Astrocyte of the spinal cord (primary cell): ENCODE data around the gene FDX1.
"Not testable (repeated sequence)": the region's sequence is repeated elsewhere in the genome, so short reads cannot be mapped to it uniquely, and the experiment has no call there.

ENCODE experiments used
- DNase-seq: peaks from one replicate; pipeline ENCODE4 v3.0.0; 2011; ENCODE audit warnings: low read depth, low spot score
- H3K4me3 ChIP-seq: 2 replicates; pipeline ENCODE4 v1.5.1; 2011; ENCODE audit warnings: low read depth, mild to moderate bottlenecking, low read length, moderate library complexity
- in situ Hi-C: cut with HindIII; loops from 2 replicates; pipeline ENCODE4 v1.10.0; 2017; ENCODE audit warnings: low sequenced_read_pairs
- TF ChIP-seq, protein P1 (sequence below): IDR thresholded peaks from 2 replicates; pipeline ENCODE4 v1.5.1; 2012; ENCODE audit warnings: low read depth, mild to moderate bottlenecking, low read length, inconsistent platforms

The FDX1 gene, protein sequence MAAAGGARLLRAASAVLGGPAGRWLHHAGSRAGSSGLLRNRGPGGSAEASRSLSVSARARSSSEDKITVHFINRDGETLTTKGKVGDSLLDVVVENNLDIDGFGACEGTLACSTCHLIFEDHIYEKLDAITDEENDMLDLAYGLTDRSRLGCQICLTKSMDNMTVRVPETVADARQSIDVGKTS

DNA sequence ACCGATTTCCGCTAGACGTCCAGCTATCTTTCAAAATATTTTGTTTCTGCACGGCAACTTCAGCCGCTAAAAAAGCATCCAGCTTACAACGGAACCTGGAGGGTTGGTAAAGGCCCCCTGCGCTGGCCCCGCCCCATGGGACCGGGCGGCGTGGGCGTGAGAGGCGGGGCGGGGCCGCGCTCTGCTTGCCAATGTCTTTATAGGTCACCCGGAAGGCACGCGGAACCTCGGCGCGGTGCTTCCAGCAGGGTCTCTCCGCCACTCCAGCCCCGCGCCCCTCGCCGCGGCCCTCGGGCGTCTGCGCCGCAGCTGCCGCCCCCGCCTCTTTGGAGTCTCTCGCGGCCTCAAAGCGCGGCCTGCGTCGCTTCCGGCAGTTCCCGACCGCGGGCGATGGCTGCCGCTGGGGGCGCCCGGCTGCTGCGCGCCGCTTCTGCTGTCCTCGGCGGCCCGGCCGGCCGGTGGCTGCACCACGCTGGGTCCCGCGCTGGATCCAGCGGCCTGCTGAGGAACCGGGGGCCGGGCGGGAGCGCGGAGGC lies at the start of gene FDX1:
Gene FDX1, plus strand, starts transcription at position 218 of the 536 bp plus-strand sequence. Its CDS starts 173 bp downstream, at position 391.
- peak within 1 kb of the TSS; percentile 88 for H3K4me3 ChIP-seq
- in situ Hi-C loops = no loop called here
- TF ChIP-seq, protein P1, sequence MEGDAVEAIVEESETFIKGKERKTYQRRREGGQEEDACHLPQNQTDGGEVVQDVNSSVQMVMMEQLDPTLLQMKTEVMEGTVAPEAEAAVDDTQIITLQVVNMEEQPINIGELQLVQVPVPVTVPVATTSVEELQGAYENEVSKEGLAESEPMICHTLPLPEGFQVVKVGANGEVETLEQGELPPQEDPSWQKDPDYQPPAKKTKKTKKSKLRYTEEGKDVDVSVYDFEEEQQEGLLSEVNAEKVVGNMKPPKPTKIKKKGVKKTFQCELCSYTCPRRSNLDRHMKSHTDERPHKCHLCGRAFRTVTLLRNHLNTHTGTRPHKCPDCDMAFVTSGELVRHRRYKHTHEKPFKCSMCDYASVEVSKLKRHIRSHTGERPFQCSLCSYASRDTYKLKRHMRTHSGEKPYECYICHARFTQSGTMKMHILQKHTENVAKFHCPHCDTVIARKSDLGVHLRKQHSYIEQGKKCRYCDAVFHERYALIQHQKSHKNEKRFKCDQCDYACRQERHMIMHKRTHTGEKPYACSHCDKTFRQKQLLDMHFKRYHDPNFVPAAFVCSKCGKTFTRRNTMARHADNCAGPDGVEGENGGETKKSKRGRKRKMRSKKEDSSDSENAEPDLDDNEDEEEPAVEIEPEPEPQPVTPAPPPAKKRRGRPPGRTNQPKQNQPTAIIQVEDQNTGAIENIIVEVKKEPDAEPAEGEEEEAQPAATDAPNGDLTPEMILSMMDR = peak; percentile 45
- peak; percentile 80 for DNase-seq

DNA sequence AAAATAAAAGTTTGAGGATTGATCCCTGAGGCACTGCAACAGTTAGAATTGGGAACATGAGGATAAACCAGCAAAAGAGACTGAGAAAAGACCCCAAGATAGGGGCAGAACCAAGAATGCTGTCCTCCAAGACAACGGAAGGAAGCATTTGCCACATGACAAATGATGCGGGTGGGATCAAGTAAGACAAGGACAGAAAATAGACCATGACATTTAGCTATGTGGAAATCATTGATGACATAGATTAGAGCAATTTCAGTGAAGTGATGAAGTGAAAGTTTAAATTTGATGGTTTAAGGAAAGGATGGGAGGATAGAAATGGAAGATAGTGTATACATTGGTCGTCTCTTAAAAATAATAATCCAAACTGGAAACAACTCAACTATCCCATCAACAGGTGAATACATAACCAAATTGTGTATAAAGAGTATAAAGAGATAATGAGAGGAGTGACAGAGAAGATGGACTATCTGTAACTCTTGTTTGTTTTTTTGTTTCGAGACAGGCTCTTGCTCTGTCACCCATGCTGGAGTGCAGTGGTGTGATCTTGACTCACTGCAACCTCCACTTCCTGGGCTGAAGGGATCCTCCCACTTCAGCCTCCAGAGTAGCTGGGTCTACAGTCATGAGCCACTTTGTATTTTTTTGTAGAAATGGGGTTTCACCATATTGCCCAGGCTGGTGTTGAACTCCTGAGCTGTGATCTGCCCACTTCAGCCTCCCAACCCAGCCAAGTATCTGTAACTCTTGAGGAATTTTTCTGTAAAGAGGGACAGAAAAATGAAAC lies 48.7 kb upstream of the FDX1 start:
- in situ Hi-C loops = no loop called here
- TF ChIP-seq, protein P1 = no peak
- H3K4me3 ChIP-seq = no peak overlapping the region
- DNase-seq = no peak

DNA sequence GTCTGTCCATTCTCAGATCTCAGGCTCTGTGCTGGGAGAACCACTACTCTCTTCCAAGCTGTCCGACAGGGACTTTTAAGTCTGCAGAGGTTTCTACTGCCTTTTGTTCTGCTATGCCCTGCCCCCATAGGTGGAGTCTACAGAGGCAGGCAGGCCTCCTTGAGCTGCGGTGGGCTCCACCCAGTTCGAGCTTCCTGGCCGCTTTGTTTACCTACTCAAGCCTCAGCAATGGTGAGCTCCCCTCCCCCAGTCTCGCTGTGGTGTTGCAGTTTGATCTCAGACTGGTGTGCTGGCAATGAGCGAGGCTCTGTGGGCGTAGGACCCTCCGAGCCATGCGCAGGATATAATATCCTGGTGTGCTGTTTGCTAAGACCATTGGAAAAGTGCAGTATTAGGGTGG lies 41.5 kb upstream of the FDX1 start:
- DNase-seq, in situ Hi-C loops, H3K4me3 ChIP-seq: not testable (repeated sequence)

DNA sequence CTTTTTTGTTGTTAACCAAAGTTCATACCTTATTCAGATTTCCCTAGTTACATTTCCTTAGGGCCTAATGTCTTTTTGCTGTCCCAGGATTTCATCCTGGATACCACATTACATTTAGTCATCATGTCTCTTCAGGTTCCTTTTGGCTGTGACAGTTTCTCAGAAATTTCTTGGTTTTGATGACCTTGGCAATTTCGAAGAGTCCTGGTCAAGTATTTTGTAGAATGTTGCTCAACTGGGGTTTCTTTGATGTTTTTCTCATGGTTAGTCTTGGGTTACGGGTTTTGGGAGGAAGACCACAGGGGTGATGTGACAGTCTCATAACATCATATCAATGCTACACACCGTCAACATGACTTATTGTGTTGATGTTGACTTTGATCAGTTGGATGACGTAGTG lies 39.8 kb upstream of the FDX1 start:
- in situ Hi-C loops = no loop called here
- TF ChIP-seq, protein P1 = no peak
- no peak overlapping the region for H3K4me3 ChIP-seq
- DNase-seq = no peak

DNA sequence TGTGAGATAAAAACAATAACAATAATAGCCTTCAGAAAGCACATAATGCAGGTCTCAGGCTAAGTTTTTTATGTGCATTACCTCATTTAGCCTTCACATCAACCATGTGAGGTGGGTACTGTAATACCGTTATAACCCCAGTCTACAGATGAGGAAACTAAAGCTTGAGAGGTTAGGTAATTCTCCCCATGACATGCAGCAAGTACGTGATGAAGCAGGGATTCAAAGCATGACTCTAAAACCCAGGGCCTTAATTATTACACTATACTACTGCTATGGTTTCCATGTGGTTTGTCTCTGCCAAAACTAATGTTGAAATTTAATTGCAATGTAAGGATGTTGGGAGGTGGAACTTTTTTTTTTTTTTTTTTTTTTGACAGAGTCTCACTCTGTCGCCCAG lies 37.7 kb upstream of the FDX1 start:
- TF ChIP-seq, protein P1 = no peak

DNA sequence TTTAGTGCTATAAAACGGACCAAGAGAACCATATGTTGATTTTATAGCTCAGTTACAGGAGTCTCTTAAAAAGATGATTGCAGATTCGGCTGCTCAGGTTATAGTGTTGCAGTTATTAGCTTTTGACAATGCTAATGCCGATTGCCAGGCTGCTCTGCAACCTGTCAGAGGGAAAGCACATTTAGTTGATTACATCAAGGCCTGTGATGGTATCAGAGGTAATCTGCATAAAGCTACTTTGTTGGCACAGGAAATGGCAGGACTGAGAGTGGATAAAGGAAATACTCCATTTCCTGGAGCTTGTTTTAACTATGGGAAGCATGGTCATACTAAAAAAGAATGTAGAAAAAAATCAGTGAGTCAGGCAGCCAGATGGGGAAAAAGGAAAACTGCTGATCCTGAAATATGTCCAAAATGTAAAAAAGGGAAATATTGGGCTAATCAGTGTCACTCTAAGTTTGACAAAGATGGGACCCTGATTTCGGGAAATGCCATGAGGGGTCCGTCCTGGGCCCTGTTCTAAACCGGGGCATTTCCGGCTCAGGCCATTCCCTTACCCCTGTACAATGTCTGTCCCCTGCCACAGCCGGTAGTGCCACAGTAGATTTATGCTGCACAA lies 32.0 kb upstream of the FDX1 start:
- in situ Hi-C loops, H3K4me3 ChIP-seq, DNase-seq: not testable (repeated sequence)

More for the DNA sequence above, 37.7 kb upstream of the FDX1 start:
- in situ Hi-C loops = no loop called here
- no peak overlapping the region for H3K4me3 ChIP-seq
- DNase-seq = no peak

DNA sequence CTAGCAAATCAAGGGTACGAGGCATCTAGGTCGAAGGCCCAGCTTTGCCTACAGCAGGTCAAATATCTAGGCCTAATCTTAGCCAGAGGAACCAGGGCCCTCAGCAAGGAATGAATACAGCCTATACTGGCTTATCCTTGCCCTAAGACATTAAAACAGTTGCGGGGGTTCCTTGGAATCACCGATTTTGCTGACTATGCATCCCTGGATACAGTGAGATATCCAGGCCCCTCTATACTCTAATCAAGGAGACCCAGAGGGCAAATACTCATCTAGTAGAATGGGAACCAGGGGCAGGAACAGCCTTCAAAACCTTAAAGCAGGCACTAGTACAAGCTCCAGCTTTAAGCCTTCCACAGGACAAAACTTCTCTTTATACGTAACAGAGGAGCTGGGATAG lies 26.2 kb upstream of the FDX1 start:
- in situ Hi-C loops, DNase-seq, H3K4me3 ChIP-seq: not testable (repeated sequence)

DNA sequence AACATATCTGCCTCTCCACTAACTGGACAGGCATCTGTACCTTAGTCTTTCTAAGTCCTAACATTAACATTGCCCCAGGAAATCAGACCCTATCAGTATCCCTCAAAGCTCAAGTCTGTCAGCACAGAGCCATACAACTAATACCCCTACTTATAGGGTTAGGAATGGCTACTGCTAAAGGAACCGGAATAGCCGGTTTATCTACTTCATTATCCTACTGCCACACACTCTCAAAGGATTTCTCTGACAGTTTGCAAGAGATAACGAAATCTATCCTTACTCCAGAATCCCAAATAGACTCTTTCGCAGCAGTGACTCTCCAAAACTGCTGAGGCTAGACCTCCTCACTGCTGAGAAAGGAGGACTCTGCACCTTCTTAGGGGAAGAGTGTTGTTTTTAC lies 24.1 kb upstream of the FDX1 start:
- in situ Hi-C loops, DNase-seq, H3K4me3 ChIP-seq: not testable (repeated sequence)
